Neuron (in vitro differentiated cells): Measurements from ENCODE around the gene MRTFA.

Experiments
- H2AFZ ChIP-seq: one replicate; pipeline ENCODE4 v1.6.1; 2013; ENCODE audit warnings: low read depth, mild to moderate bottlenecking, inconsistent platforms, low read length, moderate library complexity
- H3K27me3 ChIP-seq: one replicate; pipeline ENCODE4 v1.6.1; 2013; ENCODE audit warnings: low read length; ENCODE audit not compliant: insufficient read depth
- H3K36me3 ChIP-seq: one replicate; pipeline ENCODE4 v1.6.1; 2013; ENCODE audit warnings: low read length; ENCODE audit not compliant: insufficient read depth
- H3K4me1 ChIP-seq: one replicate; pipeline ENCODE4 v1.6.1; 2013; ENCODE audit warnings: low read length; ENCODE audit not compliant: insufficient read depth
- H3K4me3 ChIP-seq: 2 replicates; pipeline ENCODE4 v1.5.1; 2013; ENCODE audit warnings: mild to moderate bottlenecking, low read length, moderate library complexity
- H3K9me3 ChIP-seq: one replicate; pipeline ENCODE4 v1.6.1; 2013; ENCODE audit warnings: low read length

Gene MRTFA

GRCh38 chr22:40428796-40429195 is 207.7 kb downstream of the MRTFA start:
- H3K36me3 ChIP-seq = peaks cover 48% of the 10 kb centered on the region
- no peak overlapping the region for H3K4me3 ChIP-seq
- no peaks in the 10 kb centered on the region for H3K9me3 ChIP-seq
- no peaks in the 10 kb centered on the region for H3K4me1 ChIP-seq
- H3K27me3 ChIP-seq = no peaks in the 10 kb centered on the region
- H2AFZ ChIP-seq = no peak overlapping the region

- Histone ChIP-seq H3K27me3 (no peaks in the 10 kb centered on the region), H3K36me3 (peaks cover 59% of the 10 kb centered on the region), H2AFZ (no peak overlapping the region), H3K9me3 (no peaks in the 10 kb centered on the region), H3K4me3 (no peak overlapping the region), H3K4me1 (no peaks in the 10 kb centered on the region)
These were observed 209.8 kb downstream of the MRTFA start for GRCh38 chr22:40426594-40427333.

- peaks cover 69% of the 10 kb centered on the region for H3K36me3 ChIP-seq
These were observed 211.4 kb downstream of the MRTFA start for GRCh38 chr22:40425082-40425481.

GRCh38 chr22:40423882-40424640 is 212.5 kb downstream of the MRTFA start:
- Histone ChIP-seq H3K9me3 (no peaks in the 10 kb centered on the region), H2AFZ (no peak overlapping the region), H3K4me3 (no peak overlapping the region), H3K4me1 (no peaks in the 10 kb centered on the region), H3K36me3 (peaks cover 71% of the 10 kb centered on the region), H3K27me3 (no peaks in the 10 kb centered on the region)

More at GRCh38 chr22:40425082-40425481, 211.4 kb downstream of the MRTFA start:
- Histone ChIP-seq H3K9me3 (no peaks in the 10 kb centered on the region), H3K4me1 (no peaks in the 10 kb centered on the region), H3K4me3 (no peak overlapping the region), H2AFZ (no peak overlapping the region), H3K27me3 (no peaks in the 10 kb centered on the region)

GRCh38 chr22:40423310-40423688 is 213.2 kb downstream of the MRTFA start:
- Histone ChIP-seq H2AFZ (no peak overlapping the region), H3K9me3 (no peaks in the 10 kb centered on the region), H3K4me1 (no peaks in the 10 kb centered on the region), H3K36me3 (peaks cover 69% of the 10 kb centered on the region), H3K4me3 (no peak overlapping the region), H3K27me3 (no peaks in the 10 kb centered on the region)

- Histone ChIP-seq H3K4me3 (no peak overlapping the region), H3K36me3 (peaks cover 70% of the 10 kb centered on the region), H3K27me3 (no peaks in the 10 kb centered on the region), H3K9me3 (no peaks in the 10 kb centered on the region), H3K4me1 (no peaks in the 10 kb centered on the region), H2AFZ (no peak overlapping the region)
These were observed 213.8 kb downstream of the MRTFA start for GRCh38 chr22:40422558-40423309.

GRCh38 chr22:40421941-40422340 is 214.6 kb downstream of the MRTFA start:
- no peaks in the 10 kb centered on the region for H3K9me3 ChIP-seq
- H2AFZ ChIP-seq = no peak overlapping the region
- no peaks in the 10 kb centered on the region for H3K27me3 ChIP-seq
- no peak overlapping the region for H3K4me3 ChIP-seq
- no peaks in the 10 kb centered on the region for H3K4me1 ChIP-seq
- peaks cover 75% of the 10 kb centered on the region for H3K36me3 ChIP-seq

- no peak overlapping the region for H2AFZ ChIP-seq
- H3K9me3 ChIP-seq = no peaks in the 10 kb centered on the region
- H3K27me3 ChIP-seq = no peaks in the 10 kb centered on the region
- H3K4me1 ChIP-seq = no peaks in the 10 kb centered on the region
- H3K36me3 ChIP-seq = peaks cover 72% of the 10 kb centered on the region
- no peak overlapping the region for H3K4me3 ChIP-seq
These were observed 215.5 kb downstream of the MRTFA start for GRCh38 chr22:40421082-40421350.

GRCh38 chr22:40420341-40421081 is 216.0 kb downstream of the MRTFA start:
- Histone ChIP-seq H3K9me3 (no peaks in the 10 kb centered on the region), H3K4me3 (no peak overlapping the region), H3K27me3 (no peaks in the 10 kb centered on the region), H2AFZ (no peak overlapping the region), H3K36me3 (peaks cover 73% of the 10 kb centered on the region), H3K4me1 (no peaks in the 10 kb centered on the region)

- H2AFZ ChIP-seq = no peak overlapping the region
- H3K9me3 ChIP-seq = no peaks in the 10 kb centered on the region
- H3K36me3 ChIP-seq = peaks cover 69% of the 10 kb centered on the region
- no peaks in the 10 kb centered on the region for H3K4me1 ChIP-seq
- H3K27me3 ChIP-seq = no peaks in the 10 kb centered on the region
- H3K4me3 ChIP-seq = no peak overlapping the region
These were observed 216.8 kb downstream of the MRTFA start for GRCh38 chr22:40419718-40420117.

GRCh38 chr22:40418366-40419201 is 217.9 kb downstream of the MRTFA start:
- Histone ChIP-seq H3K4me1 (no peaks in the 10 kb centered on the region), H3K27me3 (no peaks in the 10 kb centered on the region), H2AFZ (no peak overlapping the region), H3K36me3 (peaks cover 61% of the 10 kb centered on the region), H3K4me3 (no peak overlapping the region), H3K9me3 (no peaks in the 10 kb centered on the region)

- H3K36me3 ChIP-seq = peaks cover 54% of the 10 kb centered on the region
- no peaks in the 10 kb centered on the region for H3K4me1 ChIP-seq
- H3K27me3 ChIP-seq = no peaks in the 10 kb centered on the region
- H3K9me3 ChIP-seq = no peaks in the 10 kb centered on the region
- no peak overlapping the region for H3K4me3 ChIP-seq
- H2AFZ ChIP-seq = no peak overlapping the region
These were observed 218.6 kb downstream of the MRTFA start for GRCh38 chr22:40417881-40418280.
